NCI-H510A (cell line): Measurements from ENCODE around the gene TOB2.
A peak's percentile ranks its signal among the peaks of the same experiment; 100 is the strongest.

ENCODE experiments used
- DNase-seq: peaks from one replicate; lab custom pipeline; 2025; lab: John Stamatoyannopoulos, UW

Gene TOB2

GRCh38 chr22:41446639-41447434, at the start of gene TOB2:
TOB2 (minus strand) TSS chr22:41446801; CDS start chr22:41437345, 9,456 bp downstream.
- peak; percentile 83 for DNase-seq

GRCh38 chr22:41491374-41492100, 44.9 kb upstream of the TOB2 start:
- no peak for DNase-seq

GRCh38 chr22:41488596-41489385, 42.2 kb upstream of the TOB2 start:
- no peak for DNase-seq

- DNase-seq, result no peak
Observed at GRCh38 chr22:41488076-41488475, 41.5 kb upstream of the TOB2 start.

GRCh38 chr22:41487037-41487935, 40.7 kb upstream of the TOB2 start:
- DNase-seq, result no peak

GRCh38 chr22:41485033-41485432, 38.4 kb upstream of the TOB2 start:
- DNase-seq, result no peak

- no peak for DNase-seq
Observed at GRCh38 chr22:41482319-41482935, 35.8 kb upstream of the TOB2 start.

- DNase-seq, result no peak
Observed at GRCh38 chr22:41481925-41482318, 35.3 kb upstream of the TOB2 start.

GRCh38 chr22:41481131-41481830, 34.7 kb upstream of the TOB2 start:
- no peak for DNase-seq

GRCh38 chr22:41480397-41480735, 33.8 kb upstream of the TOB2 start:
- DNase-seq, result no peak

GRCh38 chr22:41479671-41480396, 33.2 kb upstream of the TOB2 start:
- DNase-seq, result no peak

- DNase-seq, result no peak
Observed at GRCh38 chr22:41478891-41479521, 32.4 kb upstream of the TOB2 start.

GRCh38 chr22:41478473-41478872, 31.9 kb upstream of the TOB2 start:
- no peak for DNase-seq

GRCh38 chr22:41474872-41475451, 28.4 kb upstream of the TOB2 start:
- DNase-seq, result no peak

- DNase-seq, result no peak
Observed at GRCh38 chr22:41471568-41471967, 25.0 kb upstream of the TOB2 start.

GRCh38 chr22:41470886-41471285, 24.3 kb upstream of the TOB2 start:
- no peak for DNase-seq

GRCh38 chr22:41469218-41469851, 22.7 kb upstream of the TOB2 start:
- DNase-seq, result no peak

GRCh38 chr22:41468381-41469217, 22.0 kb upstream of the TOB2 start, which contains the start of the genes ACO2 and PHF5A:
ACO2 (plus strand) TSS chr22:41469117; CDS start chr22:41469147, 30 bp downstream.
PHF5A (minus strand) TSS chr22:41468692; CDS start chr22:41468653, 39 bp downstream.
- DNase-seq, result peak; percentile 80
